CD4-positive, alpha-beta T cell (primary cell): ENCODE measurements around the gene CDKL2. TPM values are rescaled to one million over a fixed set of nuclear protein-coding genes. Genes with fewer than 3 reads are reported as not detected.

Experiments
- ATAC-seq: fragments of 200-7000 bp; cut with Tn5 transposase; one replicate; pipeline ENCODE4 v1.10.0; 2022; ENCODE audit warnings: mild to moderate bottlenecking; ENCODE audit not compliant: poor library complexity
- CTCF ChIA-PET: fragments of 350-600 bp; sonication (Branson Sonifier 250); formaldehyde crosslinking; loops from one replicate; lab custom pipeline; 2021; ENCODE audit warnings: antibody characterized with exemption, inconsistent platforms; lab: Charles Lee
- POLR2A ChIA-PET: fragments of 350-600 bp; sonication (Branson Sonifier 250); formaldehyde crosslinking; loops from one replicate; lab custom pipeline; 2021; ENCODE audit warnings: antibody characterized with exemption, inconsistent platforms; lab: Charles Lee
- DNase-seq, 14 experiments: peaks; one replicate each; pipeline ENCODE4 v3.0.0-alpha.2; 2013 to 2020; ENCODE audit warnings: mixed read lengths in 2 of 14
- H3K27ac ChIP-seq, 2 donors: one replicate each; pipeline versions ENCODE4 v1.5.1 to v1.7.0; 2013; ENCODE audit warnings: low read length in 2 of 2, low read depth in 1 of 2, mild to moderate bottlenecking in 1 of 2
- H3K27me3 ChIP-seq, 2 experiments: 1 replicate in 1 of 2; 2 replicates in 1 of 2; pipeline versions ENCODE4 v1.6.1 to v1.7.0; 2013; ENCODE audit warnings: low read length in 2 of 2, control low read depth in 1 of 2, mild to moderate bottlenecking in 1 of 2, moderate library complexity in 1 of 2; ENCODE audit not compliant: insufficient read depth in 2 of 2, control insufficient read depth in 1 of 2
- H3K36me3 ChIP-seq: one replicate; pipeline ENCODE4 v1.6.1; 2013; ENCODE audit warnings: low read length, control low read depth; ENCODE audit not compliant: insufficient read depth
- H3K4me1 ChIP-seq: one replicate; pipeline ENCODE4 v1.6.1; 2013; ENCODE audit warnings: low read length, control low read depth; ENCODE audit not compliant: insufficient read depth
- H3K4me3 ChIP-seq: one replicate; pipeline ENCODE4 v1.5.1; 2013; ENCODE audit warnings: mild to moderate bottlenecking, low read length, moderate library complexity
- H3K9me3 ChIP-seq, 2 experiments: 1 replicate in 1 of 2; 2 replicates in 1 of 2; pipeline versions ENCODE4 v1.6.1 to v1.7.0; 2013; ENCODE audit warnings: low read length in 2 of 2, mild to moderate bottlenecking in 2 of 2, control low read depth in 1 of 2, moderate library complexity in 1 of 2; ENCODE audit not compliant: control insufficient read depth in 1 of 2, insufficient read depth in 1 of 2
- H3K27ac Mint-ChIP-seq: one replicate; pipeline ENCODE4 v1.8.0; 2020; ENCODE audit warnings: mixed read lengths
- H3K27me3 Mint-ChIP-seq: one replicate; pipeline ENCODE4 v1.8.0; 2021; ENCODE audit warnings: mixed read lengths
- H3K36me3 Mint-ChIP-seq: one replicate; pipeline ENCODE4 v1.8.0; 2021; ENCODE audit warnings: low read depth, mixed read lengths
- H3K4me1 Mint-ChIP-seq: one replicate; pipeline ENCODE4 v1.8.0; 2021; ENCODE audit warnings: low read depth, mixed read lengths
- H3K4me3 Mint-ChIP-seq: one replicate; pipeline ENCODE4 v1.8.0; 2020; ENCODE audit warnings: mild to moderate bottlenecking, mixed read lengths
- H3K9me3 Mint-ChIP-seq: one replicate; pipeline ENCODE4 v1.8.0; 2020; ENCODE audit warnings: mixed read lengths
- intact Hi-C, 2 experiments: fragments of 100-400 bp; cut with DNase I in 1 of 2; cut with micrococcal nuclease in 1 of 2; formaldehyde crosslinking; loops; one replicate each; pipeline versions ENCODE4 v1.15.1 to v1.9.0; 2023 to 2025; cut with DNase I, micrococcal nuclease
- total RNA-seq, 174 experiments: library from RNA in 2 of 174; stranded (reverse) in 2 of 174; gene quantifications; one replicate each; pipeline ENCODE4 v1.2.3 and lab custom pipeline; 2021 to 2026
- TF ChIP-seq, protein P1 (sequence below): fragments of 200-600 bp; IDR thresholded peaks from one replicate; pipeline ENCODE4 v1.8.0; 2022; ENCODE audit warnings: antibody characterized with exemption, mild to moderate bottlenecking

Gene CDKL2
- total RNA-seq, 2 experiments from 2014 or later: 0.38 to 0.92 TPM

DNA sequence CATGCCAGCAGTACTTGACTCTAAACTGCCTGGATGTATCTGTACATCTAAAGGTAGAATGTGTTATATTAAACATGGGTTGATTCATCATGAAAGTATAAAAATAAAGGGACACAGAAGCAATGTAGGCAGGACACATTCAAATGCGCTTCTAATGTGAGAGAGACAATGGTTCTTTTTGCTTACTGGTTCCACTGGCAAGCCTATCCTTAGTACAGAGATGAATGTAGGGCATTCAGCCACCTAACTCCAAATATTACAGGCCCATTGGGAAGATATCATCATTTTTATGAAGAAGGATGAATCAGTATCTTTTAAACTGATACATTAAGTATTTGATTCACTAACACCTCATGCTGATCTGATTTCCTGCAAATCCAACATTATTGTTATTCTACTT is 18.0 kb downstream of the CDKL2 start:
- Mint-ChIP-seq H3K4me1 (no peaks in the 10 kb centered on the region), H3K4me3 (no peak overlapping the region)

DNA sequence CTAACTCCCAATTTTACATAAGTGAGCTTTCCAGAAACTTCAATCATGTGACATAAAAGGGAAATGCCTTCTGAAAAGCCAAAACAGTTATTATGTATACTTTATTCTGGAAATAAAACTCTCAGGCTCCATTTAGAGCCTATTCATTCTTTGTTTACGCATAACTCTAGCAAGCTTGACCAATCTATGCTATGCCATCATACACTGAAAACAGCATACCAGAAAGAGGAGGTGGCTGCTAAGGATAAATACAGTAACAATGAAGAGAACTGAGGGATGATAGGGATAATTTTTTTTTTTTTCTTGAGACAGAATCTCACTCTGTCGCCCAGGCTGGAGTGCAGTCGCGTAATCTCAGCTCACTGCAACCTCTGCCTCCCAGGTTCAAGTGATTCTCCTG is 24.4 kb downstream of the CDKL2 start:
- Histone ChIP-seq H3K9me3 (no peaks in the 10 kb centered on the region), H3K4me1 (no peaks in the 10 kb centered on the region), H3K27me3 (no peaks in the 10 kb centered on the region), H3K27ac (no peak overlapping the region), H3K36me3 (no peaks in the 10 kb centered on the region), H3K4me3 (no peak overlapping the region)
- DNase-seq (no peak), ATAC-seq (no peak)
- ChIA-PET POLR2A (interaction anchor here (0.6 kb wide), 1 partner anchor 118 kb away, joined by 3 read pairs; no protein-coding TSS in a partner anchor), CTCF (no interaction called here)
- Mint-ChIP-seq H3K4me3 (no peak overlapping the region), H3K27ac (no peak overlapping the region), H3K4me1 (no peaks in the 10 kb centered on the region), H3K36me3 (no peaks in the 10 kb centered on the region), H3K9me3 (no peaks in the 10 kb centered on the region), H3K27me3 (no peaks in the 10 kb centered on the region)
- TF ChIP-seq, protein P1, sequence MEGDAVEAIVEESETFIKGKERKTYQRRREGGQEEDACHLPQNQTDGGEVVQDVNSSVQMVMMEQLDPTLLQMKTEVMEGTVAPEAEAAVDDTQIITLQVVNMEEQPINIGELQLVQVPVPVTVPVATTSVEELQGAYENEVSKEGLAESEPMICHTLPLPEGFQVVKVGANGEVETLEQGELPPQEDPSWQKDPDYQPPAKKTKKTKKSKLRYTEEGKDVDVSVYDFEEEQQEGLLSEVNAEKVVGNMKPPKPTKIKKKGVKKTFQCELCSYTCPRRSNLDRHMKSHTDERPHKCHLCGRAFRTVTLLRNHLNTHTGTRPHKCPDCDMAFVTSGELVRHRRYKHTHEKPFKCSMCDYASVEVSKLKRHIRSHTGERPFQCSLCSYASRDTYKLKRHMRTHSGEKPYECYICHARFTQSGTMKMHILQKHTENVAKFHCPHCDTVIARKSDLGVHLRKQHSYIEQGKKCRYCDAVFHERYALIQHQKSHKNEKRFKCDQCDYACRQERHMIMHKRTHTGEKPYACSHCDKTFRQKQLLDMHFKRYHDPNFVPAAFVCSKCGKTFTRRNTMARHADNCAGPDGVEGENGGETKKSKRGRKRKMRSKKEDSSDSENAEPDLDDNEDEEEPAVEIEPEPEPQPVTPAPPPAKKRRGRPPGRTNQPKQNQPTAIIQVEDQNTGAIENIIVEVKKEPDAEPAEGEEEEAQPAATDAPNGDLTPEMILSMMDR: no peak
- intact Hi-C loops: no loop called here

More for the DNA sequence above, 18.0 kb downstream of the CDKL2 start:
- Histone ChIP-seq H3K4me1 (no peaks in the 10 kb centered on the region), H3K27ac (no peak overlapping the region), H3K36me3 (no peaks in the 10 kb centered on the region), H3K4me3 (no peak overlapping the region), H3K27me3 (no peaks in the 10 kb centered on the region), H3K9me3 (no peaks in the 10 kb centered on the region)
- TF ChIP-seq, protein P1: no peak
- no peaks in the 10 kb centered on the region for H3K36me3 Mint-ChIP-seq
- H3K9me3 Mint-ChIP-seq: peaks cover 3% of the 10 kb centered on the region
- no peak for ATAC-seq
- H3K27me3 Mint-ChIP-seq: no peaks in the 10 kb centered on the region
- ChIA-PET POLR2A (no interaction called here), CTCF (no interaction called here)
- intact Hi-C loops: no loop called here
- no peak for DNase-seq
- no peak overlapping the region for H3K27ac Mint-ChIP-seq

DNA sequence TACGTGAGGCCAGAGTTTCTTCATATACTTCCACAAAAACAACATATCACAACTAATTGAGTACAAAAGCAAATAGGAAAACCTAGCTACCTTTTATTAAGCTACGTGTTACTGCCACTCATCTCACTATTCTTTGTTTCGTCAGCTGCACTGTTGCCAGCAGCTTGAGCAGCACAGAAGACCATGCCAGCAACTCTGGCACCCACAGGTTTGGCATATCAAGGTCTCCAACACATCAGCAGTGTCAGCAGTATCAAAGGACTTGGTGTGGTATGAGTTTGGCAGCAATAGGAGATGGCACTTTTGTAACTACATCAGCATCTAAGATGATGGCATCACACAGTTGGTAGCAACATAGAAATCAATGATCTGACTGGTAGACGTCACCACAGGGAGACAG is 30.7 kb downstream of the CDKL2 start:
- no peak for DNase-seq
- H3K9me3 Mint-ChIP-seq: no peaks in the 10 kb centered on the region
- no peaks in the 10 kb centered on the region for H3K36me3 ChIP-seq
- no peak overlapping the region for H3K4me3 Mint-ChIP-seq
- no peaks in the 10 kb centered on the region for H3K36me3 Mint-ChIP-seq
- no peaks in the 10 kb centered on the region for H3K4me1 Mint-ChIP-seq
- ChIA-PET CTCF (interaction anchor here (0.7 kb wide), 1 partner anchor 15 kb away, joined by 4 read pairs; no protein-coding TSS in a partner anchor), POLR2A (no interaction called here)
- intact Hi-C loops: no loop called here
- no peak overlapping the region for H3K27ac ChIP-seq
- no peak overlapping the region for H3K27ac Mint-ChIP-seq
- H3K4me3 ChIP-seq: no peak overlapping the region
- H3K4me1 ChIP-seq: no peaks in the 10 kb centered on the region
- H3K27me3 Mint-ChIP-seq: no peaks in the 10 kb centered on the region
- H3K27me3 ChIP-seq: no peaks in the 10 kb centered on the region
- no peaks in the 10 kb centered on the region for H3K9me3 ChIP-seq
- ATAC-seq: no peak
- TF ChIP-seq, protein P1: no peak
